ENCODE measurements around the gene C12orf42.

Gene C12orf42

DNA sequence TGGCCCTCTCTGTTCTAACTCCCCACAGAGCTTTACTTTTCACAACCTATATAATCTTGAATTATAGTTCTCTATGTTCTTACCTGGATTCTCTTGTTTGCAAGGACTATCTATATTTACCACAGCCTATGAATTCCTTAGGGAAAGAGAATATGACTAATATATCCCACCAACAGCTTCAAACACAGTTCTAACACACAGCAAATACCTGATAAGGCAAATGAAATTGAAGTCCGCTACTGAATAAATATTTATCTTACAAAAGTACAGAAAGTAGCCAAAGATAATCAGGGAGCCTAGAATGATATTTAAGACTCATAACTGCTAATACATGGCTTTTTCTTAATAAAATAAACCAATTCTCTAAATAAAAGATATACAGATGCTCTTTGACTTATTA is 165.1 kb downstream of the C12orf42 start:
- DNase-seq = no peak

DNA sequence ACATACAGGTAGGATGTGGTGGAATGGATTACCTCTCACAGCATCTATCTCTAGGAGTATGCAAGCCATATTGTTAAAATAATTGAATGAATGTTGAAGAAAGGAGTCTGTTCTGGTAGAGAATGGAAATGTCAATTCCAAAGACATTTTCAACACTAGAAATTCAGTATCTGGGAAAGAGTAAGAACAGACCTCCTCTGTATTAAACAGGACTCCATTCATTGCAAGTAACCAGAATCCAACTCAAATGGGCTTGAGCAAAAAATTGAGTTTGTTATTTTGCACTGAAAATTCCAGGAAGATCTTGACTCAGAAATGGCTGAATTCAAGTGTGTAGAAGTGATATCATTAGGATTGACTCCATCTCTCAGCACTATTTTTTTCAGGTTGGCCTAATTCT is 168.1 kb downstream of the C12orf42 start:
- DNase-seq = no peak

DNA sequence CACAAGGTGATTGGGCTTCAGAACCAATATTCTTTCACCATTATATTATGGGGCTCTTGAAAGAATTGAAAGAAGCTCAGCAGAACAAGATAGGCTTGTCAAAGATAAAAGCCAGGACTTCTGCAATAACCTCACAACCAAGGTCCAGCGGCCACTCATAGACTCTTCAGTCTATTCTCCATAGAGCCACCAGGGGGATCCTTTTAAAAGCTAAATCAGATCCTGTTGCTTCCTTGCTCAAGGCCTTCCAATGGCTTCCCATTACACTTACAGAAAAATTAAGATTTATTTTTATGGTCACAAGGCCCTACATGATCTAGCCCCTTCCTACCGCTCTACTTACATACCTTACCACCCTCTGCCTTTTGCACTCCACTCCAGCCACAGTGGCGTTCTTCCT is 169.6 kb downstream of the C12orf42 start:
- DNase-seq = no peak

DNA sequence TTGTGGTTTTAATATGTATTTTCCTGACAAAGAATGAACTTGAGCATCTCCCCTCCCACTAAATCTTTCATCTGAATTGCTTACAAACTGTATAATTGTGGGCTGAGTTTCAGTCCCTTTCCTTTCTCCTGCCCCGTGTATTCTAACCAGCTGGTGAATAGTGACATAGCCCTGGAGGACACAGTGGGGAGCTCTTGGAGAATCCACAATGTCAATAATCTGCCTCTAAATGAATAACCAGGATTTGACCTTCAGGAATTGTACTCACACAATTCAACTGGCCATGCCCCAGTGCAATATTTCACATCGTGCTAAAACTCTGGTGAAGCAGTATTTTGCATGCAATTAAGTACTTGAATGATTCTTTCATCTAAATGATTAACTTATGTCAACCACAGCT is 177.2 kb downstream of the C12orf42 start:
- no peak for DNase-seq

DNA sequence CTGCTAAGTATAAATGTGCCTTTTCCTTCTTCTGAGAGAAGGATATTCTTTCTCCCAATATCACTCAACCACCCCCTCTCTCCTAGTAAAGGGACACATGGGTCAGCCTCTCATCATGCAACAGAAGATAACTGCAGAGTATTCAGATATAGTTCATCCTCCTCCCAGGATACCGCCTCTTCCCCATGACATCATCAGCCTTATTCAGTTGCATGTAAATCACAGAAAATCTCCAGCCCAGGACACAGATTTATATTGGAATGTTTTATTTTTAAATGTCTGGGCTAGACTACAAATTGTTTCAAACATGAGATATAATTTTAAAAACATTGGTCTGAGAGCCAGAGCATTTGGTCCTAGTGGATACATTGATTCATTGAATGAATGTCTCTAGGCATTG is 178.5 kb downstream of the C12orf42 start:
- DNase-seq = no peak

DNA sequence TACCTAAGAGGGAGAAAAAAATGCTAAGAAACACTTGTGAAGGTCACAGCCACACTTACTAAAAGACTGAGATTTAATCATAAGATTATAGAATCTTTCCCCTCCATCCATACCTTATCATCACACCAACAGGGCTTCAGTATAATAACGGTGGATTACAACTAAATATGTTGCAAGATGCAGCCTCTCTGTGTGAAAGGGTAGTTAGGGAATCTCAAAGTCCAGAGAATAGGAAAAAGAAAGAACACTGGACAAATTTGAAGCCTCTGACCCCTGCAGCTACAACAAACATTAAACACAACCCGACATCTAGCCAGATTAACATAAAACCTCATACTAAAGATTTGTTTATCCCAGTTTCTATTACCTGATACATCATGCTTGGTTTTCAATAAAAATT is 181.0 kb downstream of the C12orf42 start:
- DNase-seq = no peak

DNA sequence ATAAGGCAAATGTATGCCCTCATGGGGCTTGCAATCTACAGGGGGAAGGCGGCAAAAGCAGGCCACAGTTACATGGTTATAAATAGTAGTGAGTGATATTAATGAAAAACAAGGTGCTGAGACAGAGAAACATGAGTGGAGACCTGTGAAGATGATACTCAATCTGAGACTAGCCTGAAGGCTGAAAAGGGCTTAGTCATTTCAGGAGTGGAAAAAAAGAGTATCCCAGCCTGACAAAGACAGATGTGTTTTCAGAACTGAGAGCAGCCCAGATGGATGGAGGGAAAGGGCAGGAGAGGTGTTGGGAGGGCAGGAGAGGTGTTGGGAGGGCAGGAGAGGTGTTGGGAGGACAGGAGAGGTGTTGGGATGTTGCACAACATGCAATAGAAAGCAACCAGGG is 181.9 kb downstream of the C12orf42 start:
- DNase-seq = no peak

DNA sequence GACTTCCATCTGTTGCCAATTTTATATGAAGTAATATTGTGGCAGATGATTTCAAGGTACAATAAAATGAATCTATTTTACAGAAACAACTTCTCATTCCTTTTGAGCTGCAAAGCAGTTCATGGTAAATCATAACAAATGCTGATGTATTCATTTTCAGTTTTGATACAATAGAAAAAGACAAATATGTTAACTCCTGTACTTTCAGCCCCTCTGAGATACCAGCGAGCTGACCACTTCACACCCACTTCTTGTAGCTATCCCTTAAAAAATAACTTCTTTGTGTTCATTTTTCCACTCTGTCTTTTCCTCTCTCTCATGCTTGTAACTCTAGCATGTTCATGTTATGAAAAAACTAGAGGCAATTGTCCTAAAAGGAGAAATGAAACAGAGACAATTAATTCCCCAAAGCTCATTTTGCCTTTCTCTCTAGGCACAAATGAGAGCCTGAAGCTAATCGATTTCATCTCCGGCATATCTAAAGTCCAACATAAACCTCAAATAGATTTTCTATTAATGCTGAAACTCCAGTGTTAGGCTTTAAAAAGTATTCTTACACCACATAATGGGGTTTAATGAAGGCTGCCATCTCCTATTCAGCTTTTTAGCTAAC is 182.9 kb downstream of the C12orf42 start:
- no peak for DNase-seq

DNA sequence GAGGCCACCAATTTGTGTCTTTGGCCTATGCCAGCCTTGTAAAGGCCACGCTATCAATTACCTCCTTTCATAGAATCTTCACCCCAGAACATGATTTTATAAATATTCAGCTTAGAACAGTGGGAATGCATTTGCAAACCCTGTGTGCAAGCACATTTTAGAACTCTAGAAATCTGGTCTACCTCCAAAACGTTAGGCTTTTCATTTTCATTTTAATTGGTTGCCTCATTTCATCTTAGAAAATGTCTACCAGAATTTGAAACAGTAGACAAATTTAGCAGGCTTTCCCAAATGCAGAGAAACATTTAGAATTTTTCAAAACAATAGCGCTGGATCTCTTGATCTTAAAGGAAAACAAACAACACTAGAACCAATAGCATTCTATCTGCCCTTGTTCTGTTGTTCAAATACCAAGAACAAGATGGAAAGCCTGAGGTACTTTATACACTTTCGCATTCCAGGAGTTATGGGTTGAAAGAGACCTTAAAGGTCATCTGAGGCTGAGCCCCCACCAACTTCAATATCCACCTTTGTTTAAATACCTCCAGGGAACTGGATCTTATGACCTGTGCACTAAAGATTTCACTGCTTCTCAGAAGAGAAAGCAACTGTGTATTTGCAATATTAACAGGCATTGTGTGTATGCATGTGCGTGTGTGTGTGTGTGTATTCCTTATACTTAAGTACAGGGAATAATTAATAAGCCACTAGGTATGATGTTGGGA is 185.1 kb downstream of the C12orf42 start:
- no peak for DNase-seq

DNA sequence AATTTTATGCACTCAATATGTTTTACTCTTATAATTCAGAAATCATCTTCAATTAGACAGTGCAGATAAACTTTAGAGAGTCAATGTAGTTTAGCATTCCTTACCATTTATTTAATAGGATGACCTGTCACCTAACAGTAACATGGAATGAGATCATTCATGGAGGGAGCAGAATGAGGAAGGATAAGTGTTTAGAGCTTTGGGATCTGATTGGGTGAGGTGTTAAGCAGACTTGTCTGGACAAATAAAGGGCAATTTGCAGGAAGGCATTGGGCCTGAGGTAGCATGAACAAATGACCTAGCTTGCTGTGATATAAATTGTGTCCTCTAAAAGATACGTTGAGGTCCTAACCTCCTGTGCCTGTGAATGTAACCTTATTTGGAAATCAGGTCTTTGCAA is 187.4 kb downstream of the C12orf42 start:
- DNase-seq = no peak

DNA sequence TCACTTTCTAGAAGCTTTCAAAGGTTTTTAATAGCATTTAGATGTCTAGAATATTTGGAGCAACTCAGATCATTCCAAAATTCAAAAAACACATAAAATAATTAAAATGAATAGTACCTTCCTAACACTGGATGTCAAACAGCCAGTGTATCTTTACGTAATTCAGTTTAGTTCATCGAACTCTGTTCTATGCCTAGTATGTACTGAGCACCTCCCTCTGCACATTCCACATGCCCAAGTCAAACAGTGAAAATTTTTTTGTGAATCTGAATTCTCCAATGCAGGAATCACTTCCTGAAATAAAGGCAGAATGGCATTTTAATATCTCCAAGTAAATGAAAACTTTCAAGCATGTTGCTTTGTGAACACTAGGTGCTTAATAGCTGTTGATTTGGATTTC is 192.3 kb downstream of the C12orf42 start:
- DNase-seq = no peak

DNA sequence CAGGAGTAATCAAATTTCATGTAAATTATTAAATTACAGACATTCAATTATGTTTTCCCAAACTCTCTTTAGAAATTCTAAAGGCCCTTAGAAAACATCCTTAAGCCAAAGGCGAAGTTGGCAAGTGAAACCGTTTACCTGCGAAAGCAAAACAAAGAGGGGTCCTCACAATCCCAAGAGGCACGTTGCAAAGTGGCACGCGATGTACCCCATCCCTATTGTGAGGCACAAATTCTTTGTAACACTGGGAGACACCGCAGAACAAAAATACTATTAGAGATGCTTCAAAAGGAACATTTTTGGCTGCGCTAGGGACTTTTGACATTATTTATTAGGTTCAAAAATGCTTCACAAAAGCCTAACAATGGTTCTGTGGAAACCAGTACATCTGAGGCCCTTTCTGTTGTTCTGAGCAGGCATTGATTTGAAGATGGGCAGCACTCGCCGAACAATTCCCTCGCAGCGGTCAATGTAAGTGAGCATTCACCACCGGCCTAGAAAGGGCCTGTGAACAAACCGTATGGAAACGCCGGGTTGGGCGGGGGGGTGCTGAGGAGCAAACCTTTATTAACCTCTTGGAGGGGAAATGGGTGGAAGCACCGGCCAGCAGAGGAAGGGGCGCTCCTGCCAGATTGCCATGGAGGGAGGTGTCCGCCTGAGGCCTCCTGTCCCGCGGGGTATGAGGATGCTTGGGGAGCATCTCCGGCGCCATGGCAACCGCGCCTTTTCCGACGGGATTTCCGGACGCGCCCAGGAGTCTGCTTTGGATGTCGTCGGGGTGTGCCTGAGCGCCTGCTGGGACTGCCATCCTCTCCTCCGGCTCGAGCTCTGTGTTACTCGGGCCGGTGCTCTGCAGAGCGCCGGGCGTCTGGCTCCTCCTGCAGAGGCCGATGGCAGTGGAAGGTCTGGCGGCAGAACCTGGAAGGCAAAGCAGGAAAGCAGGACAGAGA is 193.9 kb downstream of the C12orf42 start:
- no peak for DNase-seq

DNA sequence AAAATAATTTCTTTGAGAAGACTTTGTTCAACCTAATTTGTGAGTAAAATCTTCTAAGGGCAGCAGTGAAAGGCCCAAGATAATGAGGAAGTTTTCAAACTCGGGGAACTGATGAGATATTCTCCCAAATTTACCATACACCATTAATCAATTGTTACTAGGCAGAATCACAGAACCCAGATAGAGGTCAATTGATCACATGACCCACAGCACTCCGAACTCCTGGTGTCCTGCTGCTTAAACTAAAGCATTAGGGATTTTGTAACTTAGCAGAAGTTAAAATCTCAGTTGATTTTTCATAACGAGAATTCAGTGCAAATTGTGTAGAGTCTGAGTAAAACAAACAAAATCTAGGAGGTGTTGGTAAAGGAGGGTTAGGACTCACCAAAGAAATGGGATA is 207.8 kb downstream of the C12orf42 start:
- no peak for DNase-seq

DNA sequence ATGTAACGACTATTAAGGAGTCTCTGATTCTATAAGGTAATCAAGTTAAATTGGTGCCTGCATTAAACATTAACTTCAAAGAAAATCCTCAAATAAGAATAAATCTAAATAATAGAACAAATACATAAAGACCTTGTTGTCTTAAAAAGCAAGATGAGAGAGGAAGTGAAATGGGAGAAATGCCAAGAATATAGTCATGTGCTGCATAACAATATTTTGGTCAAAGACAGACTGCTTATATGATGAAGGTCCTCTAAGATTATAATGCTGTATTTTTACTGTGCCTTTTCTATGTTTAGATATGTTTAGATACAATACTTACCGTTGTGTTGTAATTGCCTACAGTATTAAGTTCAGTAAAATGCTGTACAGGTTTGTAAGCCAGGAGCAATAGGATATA is 213.6 kb downstream of the C12orf42 start:
- no peak for DNase-seq

DNA sequence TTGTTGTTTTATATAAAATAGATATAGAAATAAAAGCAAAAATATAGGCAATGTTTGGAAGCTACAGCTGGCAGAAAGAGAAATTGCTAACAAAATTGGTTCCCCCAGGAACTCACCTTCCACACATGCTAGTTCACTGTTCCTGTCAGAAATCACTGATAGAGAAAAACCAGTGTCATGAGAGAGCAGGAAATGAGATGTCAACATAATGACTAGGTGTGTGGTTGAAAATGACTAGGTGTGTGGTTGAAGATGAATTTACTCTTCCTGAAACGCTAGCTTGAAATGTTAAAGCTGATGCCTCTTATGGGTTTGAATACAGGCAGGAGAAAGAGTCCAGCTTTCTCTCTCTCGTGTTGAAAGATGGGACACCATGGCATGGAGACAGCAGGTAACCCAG is 216.3 kb downstream of the C12orf42 start:
- DNase-seq = no peak

DNA sequence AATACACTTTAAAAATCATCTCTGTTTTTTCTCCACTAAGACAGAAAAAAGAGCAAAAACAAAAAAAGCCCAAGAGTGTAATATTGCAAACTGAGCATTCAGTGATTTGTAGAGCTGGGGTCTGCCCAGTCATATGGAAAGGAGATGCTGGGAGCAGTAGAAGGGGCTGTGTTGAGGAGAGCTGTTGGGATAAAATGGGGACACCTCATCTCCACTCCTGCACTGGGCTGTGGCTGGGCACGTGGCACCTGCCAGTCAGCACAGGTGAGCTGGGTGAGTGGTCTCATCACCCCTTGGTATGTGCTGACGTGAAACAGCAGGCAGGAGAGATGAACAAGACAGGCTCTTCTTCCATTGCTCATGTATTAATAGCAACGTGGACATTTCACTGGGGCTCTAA is 217.4 kb downstream of the C12orf42 start:
- no peak for DNase-seq

DNA sequence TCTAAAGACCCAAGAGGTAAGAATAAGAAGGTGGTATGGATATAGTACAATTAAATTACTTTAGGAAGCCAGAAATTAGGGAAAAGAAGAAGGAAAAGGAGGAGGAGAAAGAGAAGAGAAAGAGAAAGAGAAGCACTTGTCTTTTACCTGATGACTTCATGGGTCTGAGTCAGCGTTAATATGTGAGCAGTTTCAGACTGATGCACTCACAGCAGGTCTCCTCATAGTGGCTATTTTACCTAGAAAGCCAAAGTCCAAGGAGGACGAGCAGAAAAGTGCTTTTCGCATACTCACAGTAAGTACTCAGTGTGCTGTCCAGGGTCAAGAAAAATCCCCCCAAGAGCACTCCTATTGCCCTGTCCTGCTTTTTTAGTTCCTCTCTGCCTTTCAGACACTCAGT is 222.1 kb downstream of the C12orf42 start:
- no peak for DNase-seq

DNA sequence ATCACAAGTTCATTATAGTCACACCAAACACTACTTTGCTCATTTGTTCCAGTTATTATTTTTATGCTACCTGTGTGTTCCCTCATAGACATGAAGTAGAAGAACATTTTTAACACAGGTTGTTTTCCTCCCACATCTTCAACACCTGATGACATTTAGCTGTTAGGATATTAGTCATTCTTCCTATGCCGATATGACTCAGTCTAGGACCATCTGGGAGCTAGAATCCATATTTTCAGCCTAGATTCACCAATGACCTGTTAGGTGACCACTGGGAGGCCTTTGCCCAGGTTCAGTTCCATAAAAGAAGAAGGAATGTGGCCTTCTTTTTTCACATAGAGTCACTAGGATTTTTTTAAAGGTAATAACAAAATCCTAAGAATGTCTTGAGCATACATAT is 222.8 kb downstream of the C12orf42 start:
- no peak for DNase-seq

DNA sequence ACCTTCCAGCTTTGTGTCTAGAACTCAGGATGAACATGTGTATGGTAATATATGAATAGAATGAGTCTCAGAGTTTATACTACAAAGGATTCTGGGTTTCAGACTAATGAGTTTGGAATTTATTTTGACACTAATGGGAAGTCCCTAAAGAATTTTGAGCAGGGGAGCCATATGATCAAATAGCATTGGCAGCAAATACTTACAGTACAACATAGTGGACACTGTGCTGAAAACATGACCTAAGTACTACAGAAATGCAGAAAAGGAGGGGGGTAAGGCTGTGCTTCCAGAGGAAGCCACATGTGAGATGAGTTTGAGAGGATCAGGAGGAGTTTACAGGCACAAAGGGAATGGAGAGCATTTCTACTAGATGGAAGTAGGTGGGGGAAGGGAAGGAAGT is 225.8 kb downstream of the C12orf42 start:
- DNase-seq = no peak

DNA sequence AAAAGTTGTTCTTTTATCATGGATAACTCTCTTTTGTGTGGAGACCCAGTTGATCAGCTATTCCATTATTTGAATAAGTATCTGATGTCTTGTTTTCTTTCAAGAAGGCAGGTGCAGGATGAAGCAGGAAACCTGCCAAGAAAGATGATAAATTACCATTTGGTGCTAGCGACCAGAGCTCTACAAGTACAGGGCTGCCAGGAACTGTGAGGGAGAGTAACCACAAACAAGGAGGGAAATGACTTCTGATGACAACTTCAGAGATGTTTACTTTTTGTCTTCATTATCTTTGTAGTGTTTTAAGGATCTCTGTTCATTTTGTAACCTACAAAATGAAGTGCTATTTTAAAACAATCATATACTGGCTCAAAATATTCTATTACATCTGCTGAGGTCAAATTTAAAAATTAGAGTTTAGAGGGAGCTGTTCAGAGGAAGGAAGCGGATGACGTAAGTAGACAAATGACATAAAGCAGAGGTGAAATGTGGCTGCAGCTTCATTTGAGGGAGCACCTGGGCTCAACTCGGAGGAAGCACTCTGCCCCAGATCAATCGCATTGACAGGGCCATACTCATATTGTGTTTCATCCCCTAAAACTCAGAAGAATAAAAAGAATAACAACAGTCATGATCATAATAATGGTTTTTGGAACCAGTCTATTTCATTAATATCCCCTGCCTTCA is 226.8 kb downstream of the C12orf42 start:
- no peak for DNase-seq

DNA sequence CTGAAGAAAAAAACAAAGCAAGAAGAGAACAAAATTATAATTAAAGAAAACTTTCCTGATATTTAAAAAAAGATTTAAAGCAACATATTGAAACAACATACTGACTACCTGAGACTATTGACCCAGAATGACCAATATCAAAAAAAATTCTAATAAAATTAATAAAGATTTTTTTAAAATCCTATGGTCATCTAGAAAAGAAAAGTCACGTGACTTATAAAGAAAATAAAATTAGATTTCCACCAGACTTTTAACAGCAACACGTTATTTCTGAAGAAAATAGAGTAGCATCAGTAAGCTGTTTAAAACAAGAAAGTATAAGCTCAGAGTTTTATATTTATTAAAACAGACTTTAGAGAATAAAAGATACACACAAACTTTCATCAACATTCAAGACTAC is 238.0 kb downstream of the C12orf42 start:
- DNase-seq = no peak
